Measurements from ENCODE around the gene TRNAU1AP. TPM values are rescaled to one million over a fixed set of nuclear protein-coding genes. Genes with fewer than 3 reads are reported as not detected.

The TRNAU1AP gene
- total and polyA plus RNA-seq, 10 of the 15 experiments (the other 5 are each of a cell fraction or from before 2014, with no cell fraction given): 24.3 to 67.0 (median 31.8) TPM

- TF ChIP-seq RCOR1 (conservative IDR thresholded peaks at IDR 0.05; ENCODE audit: low read depth, low read length): peak; percentile 96; the same call in 1 of the 2 replicates
- peak; percentile 26 for TF ChIP-seq MEF2B (IDR thresholded peaks at IDR 0.05; ENCODE audit: partially characterized antibody, poor library complexity, severe bottlenecking)
- TF ChIP-seq GABPA (IDR thresholded peaks at IDR 0.05; ENCODE audit: low read depth): peak; percentile 16; the same call in 1 of the 2 replicates
- TF ChIP-seq JUNB (IDR thresholded peaks at IDR 0.05): peak; percentile 45; the same call in 1 of the 2 replicates
- TF ChIP-seq BMI1 (IDR thresholded peaks at IDR 0.05; ENCODE audit: borderline replicate concordance): peak; percentile 42; the same call in 1 of the 2 replicates
- TF ChIP-seq MLLT1 (IDR thresholded peaks at IDR 0.05): no peak
- no peak for TF ChIP-seq CEBPB (IDR thresholded peaks at IDR 0.05; ENCODE audit: borderline replicate concordance in 1 of 2, low read depth in 2 of 2, low read length in 2 of 2)
- no peak for TF ChIP-seq SREBF2 (IDR thresholded peaks at IDR 0.05; ENCODE audit: low read length)
- no peak for TF ChIP-seq CEBPZ (IDR thresholded peaks at IDR 0.05; ENCODE audit: low read depth, low read length)
- no peak for TF ChIP-seq ZNF274 (IDR thresholded peaks at IDR 0.05; ENCODE audit: insufficient read depth, insufficient read length)
- TF ChIP-seq SMAD1 (IDR thresholded peaks at IDR 0.05; ENCODE audit: low read depth, partially characterized antibody): peak; percentile 96
- 0 out of 2 replicates have a peak, but pooled peaks have one; percentile 43 for TF ChIP-seq ATF2 (IDR thresholded peaks at IDR 0.05; ENCODE audit: low read length)
- 0 out of 2 replicates have a peak, but pooled peaks have one; percentile 18 for TF ChIP-seq TCF7 (IDR thresholded peaks at IDR 0.05; ENCODE audit: borderline replicate concordance)
- TF ChIP-seq ZZZ3 (IDR thresholded peaks at IDR 0.05; ENCODE audit: control insufficient read depth, insufficient read length, low read depth): no peak
- no peak for TF ChIP-seq ZNF622 (IDR thresholded peaks at IDR 0.05)
- peak; percentile 57 for TF ChIP-seq E4F1 (IDR thresholded peaks at IDR 0.05; ENCODE audit: borderline replicate concordance, partially characterized antibody)
- peak; percentile 97 for TF ChIP-seq POU2F2 (IDR thresholded peaks at IDR 0.05; ENCODE audit: borderline replicate concordance, low read depth, low read length)
- no peak for TF ChIP-seq YBX1 (IDR thresholded peaks at IDR 0.05)
- no peak for TF ChIP-seq HSF1 (IDR thresholded peaks at IDR 0.05; ENCODE audit: low read depth, low read length)
These were observed 47.3 kb upstream of the TRNAU1AP start, which contains the start of gene RCC1 (continued) for GRCh38 chr1:28505406-28506187.

All from GM12878 (cell line).